Measurements from ENCODE around the gene GMEB2. TPM values are rescaled to one million over a fixed set of nuclear protein-coding genes. Genes with fewer than 3 reads are reported as not detected.

The GMEB2 gene
- polyA plus RNA-seq, 1 of the 3 experiments (the other 2 are of a cell fraction) = 6.5 TPM

DNA sequence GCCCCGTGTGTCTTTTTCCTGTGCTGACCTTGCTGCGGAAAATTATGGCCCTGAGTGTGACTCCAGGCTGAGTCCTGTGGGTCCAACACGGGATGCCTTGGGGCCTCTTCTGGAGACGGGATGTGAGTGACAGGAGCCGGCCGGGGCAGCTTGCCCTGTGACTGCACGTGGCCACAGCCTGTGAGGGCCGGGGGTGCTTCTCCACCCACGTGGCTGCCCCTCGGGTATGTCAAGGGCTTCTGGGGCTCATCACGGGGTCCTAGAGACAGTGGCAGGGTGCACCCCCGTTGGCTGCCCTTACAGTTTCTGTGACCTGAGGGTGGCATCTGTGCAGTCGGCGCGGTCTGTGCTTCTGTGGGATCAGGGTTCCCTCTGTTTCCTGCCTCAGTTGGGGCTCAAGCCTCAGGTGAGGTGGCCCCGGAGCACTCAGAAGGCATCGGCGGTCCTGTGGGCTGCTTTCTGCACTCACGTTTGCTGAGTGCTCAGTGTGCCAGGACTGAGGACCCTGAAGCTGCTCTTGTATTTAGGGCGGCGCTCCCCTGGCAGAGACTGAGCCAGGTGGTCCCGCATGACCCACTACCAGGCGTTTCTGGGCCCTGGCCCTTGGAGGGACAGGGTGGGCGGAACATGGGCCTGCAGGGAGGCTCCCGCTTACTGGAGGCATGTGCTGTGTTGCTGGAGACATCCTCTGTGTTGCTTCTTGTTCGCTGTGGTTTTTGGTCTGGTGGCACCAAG, 36.6 kb upstream of the GMEB2 start:
- Histone ChIP-seq H3K9me3 (no peaks in the 10 kb centered on the region), H3F3A (replicated peaks; ENCODE audit: insufficient read depth) (no peaks in the 10 kb centered on the region), H3K27ac (ENCODE audit: low read depth in 2 of 2, low read length in 1 of 2) (no peak overlapping the region), H3K4me1 (ENCODE audit: control insufficient read depth in 1 of 2, insufficient read depth in 2 of 2, low read depth in 1 of 2, low read length in 1 of 2) (peaks cover 5 to 10% of the 10 kb centered on the region in 2 experiments; a peak in 2 of 4 replicates), H3K9me2 (no peaks in the 10 kb centered on the region), H3K36me3 (replicated peaks in 1 of 2; ENCODE audit: control insufficient read depth in 1 of 2, insufficient read depth in 2 of 2, low read length in 1 of 2) (peaks cover 0 to 60% of the 10 kb centered on the region in 2 experiments), H3K79me2 (ENCODE audit: insufficient read depth) (peaks cover 30% of the 10 kb centered on the region), H3K27me3 (ENCODE audit: insufficient read depth) (no peaks in the 10 kb centered on the region), H4K20me1 (ENCODE audit: insufficient read depth) (no peaks in the 10 kb centered on the region), H3K4me3 (ENCODE audit: low read depth in 2 of 2, low read length in 1 of 2) (no peak overlapping the region), H2AFZ (ENCODE audit: low read depth) (no peak overlapping the region), H3K9ac (no peak overlapping the region), H3K4me2 (no peak overlapping the region)
- no peak for DNase-seq
- POLR2A ChIA-PET = interaction anchor here (1.2 kb wide), 1 partner anchor 140 kb away, joined by 3 read pairs; no protein-coding TSS in a partner anchor
- CTCF ChIA-PET = no interaction called here
- TF ChIP-seq RFX5 (IDR thresholded peaks at IDR 0.05; ENCODE audit: low read length) (no peak), GABPA (IDR thresholded peaks at IDR 0.05; ENCODE audit: low read depth) (no peak), FOSL2 (IDR thresholded peaks at IDR 0.05; ENCODE audit: borderline replicate concordance, low read depth) (no peak), MEF2A (IDR thresholded peaks at IDR 0.05; ENCODE audit: borderline replicate concordance, low read depth) (no peak), EZH2phosphoT487 (IDR thresholded peaks at IDR 0.05; ENCODE audit: borderline replicate concordance, low read depth) (no peak), FOXJ3 (CRISPR knock-in tag; IDR thresholded peaks at IDR 0.05) (no peak), USF1 (IDR thresholded peaks at IDR 0.05; ENCODE audit: borderline replicate concordance, low read depth) (no peak), TEAD4 (IDR thresholded peaks at IDR 0.05; ENCODE audit: borderline replicate concordance, insufficient read depth) (no peak), YY1 (IDR thresholded peaks at IDR 0.05; ENCODE audit: low read depth) (no peak), SIN3A (IDR thresholded peaks at IDR 0.05; ENCODE audit: borderline replicate concordance, low read depth, low read length) (no peak), TAF1 (IDR thresholded peaks at IDR 0.05; ENCODE audit: borderline replicate concordance, low read depth, low read length) (no peak), TCF12 (IDR thresholded peaks at IDR 0.05) (no peak), ZBTB33 (IDR thresholded peaks at IDR 0.05; ENCODE audit: borderline replicate concordance, low read depth) (no peak), POLR2AphosphoS5 (IDR thresholded peaks at IDR 0.05; ENCODE audit: low read depth, low read length) (no peak), JUND (IDR thresholded peaks at IDR 0.05) (no peak)
- TF ChIP-seq, protein P1, sequence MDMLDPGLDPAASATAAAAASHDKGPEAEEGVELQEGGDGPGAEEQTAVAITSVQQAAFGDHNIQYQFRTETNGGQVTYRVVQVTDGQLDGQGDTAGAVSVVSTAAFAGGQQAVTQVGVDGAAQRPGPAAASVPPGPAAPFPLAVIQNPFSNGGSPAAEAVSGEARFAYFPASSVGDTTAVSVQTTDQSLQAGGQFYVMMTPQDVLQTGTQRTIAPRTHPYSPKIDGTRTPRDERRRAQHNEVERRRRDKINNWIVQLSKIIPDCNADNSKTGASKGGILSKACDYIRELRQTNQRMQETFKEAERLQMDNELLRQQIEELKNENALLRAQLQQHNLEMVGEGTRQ (IDR thresholded peaks at IDR 0.05; ENCODE audit: borderline replicate concordance, low read depth, low read length) = no peak
- 96% methylated on average over 9 of the region's 26 CpGs for WGBS (ENCODE audit: low lambda C conversion rate)
